Measurements from ENCODE around the gene AXIN1. TPM values are rescaled to one million over a fixed set of nuclear protein-coding genes. Genes with fewer than 3 reads are reported as not detected.

The AXIN1 gene
- polyA plus RNA-seq, 4 donors: 24.5 to 33.6 (median 27.6) TPM

GRCh38 chr16:296806-297510 lies 55.6 kb downstream of the AXIN1 start:
- no peak for DNase-seq
- H3K36me3 ChIP-seq (ENCODE audit: control insufficient read depth in 3 of 3, insufficient read depth in 2 of 3, low read depth in 1 of 3, low read length in 3 of 3): peaks cover 12 to 77% (median 14%) of the 10 kb centered on the region in 3 donors
- no peak for FAIRE-seq

GRCh38 chr16:296276-296675 lies 56.2 kb downstream of the AXIN1 start:
- Histone ChIP-seq H3K27me3 (ENCODE audit: control insufficient read depth in 3 of 3, insufficient read depth in 3 of 3, low read length in 3 of 3) (no peaks in the 10 kb centered on the region), H3K27ac (ENCODE audit: low read depth in 1 of 3, low read length in 2 of 3) (no peak overlapping the region), H3K36me3 (ENCODE audit: control insufficient read depth in 3 of 3, insufficient read depth in 2 of 3, low read depth in 1 of 3, low read length in 3 of 3) (peaks cover 12 to 77% (median 14%) of the 10 kb centered on the region in 3 donors), H3K4me3 (ENCODE audit: low read depth in 1 of 3, low read length in 3 of 3) (no peak overlapping the region), H3K9me3 (ENCODE audit: control insufficient read depth in 2 of 2, insufficient read depth in 1 of 2, low read depth in 1 of 2, low read length in 1 of 2) (no peaks in the 10 kb centered on the region), H3K4me1 (ENCODE audit: control insufficient read depth in 3 of 3, insufficient read depth in 2 of 3, low read depth in 1 of 3, low read length in 2 of 3) (no peaks in the 10 kb centered on the region)
- DNase-seq (no peak), FAIRE-seq (no peak)
- WGBS, 3 donors: 95 to 99% (median 95%) methylated on average over 14 of the region's 14 CpGs

More at GRCh38 chr16:296806-297510, 55.6 kb downstream of the AXIN1 start:
- Histone ChIP-seq H3K4me1 (ENCODE audit: control insufficient read depth in 3 of 3, insufficient read depth in 2 of 3, low read depth in 1 of 3, low read length in 2 of 3) (no peaks in the 10 kb centered on the region), H3K4me3 (ENCODE audit: low read depth in 1 of 3, low read length in 3 of 3) (no peak overlapping the region), H3K27ac (ENCODE audit: low read depth in 1 of 3, low read length in 2 of 3) (no peak overlapping the region), H3K9me3 (ENCODE audit: control insufficient read depth in 2 of 2, insufficient read depth in 1 of 2, low read depth in 1 of 2, low read length in 1 of 2) (no peaks in the 10 kb centered on the region), H3K27me3 (ENCODE audit: control insufficient read depth in 3 of 3, insufficient read depth in 3 of 3, low read length in 3 of 3) (no peaks in the 10 kb centered on the region)
- WGBS, 3 donors: 89 to 92% (median 89%) methylated on average over 30 to 37 of the region's 37 CpGs

GRCh38 chr16:293043-293775 lies 59.3 kb downstream of the AXIN1 start:
- DNase-seq (no peak), FAIRE-seq (no peak)
- Histone ChIP-seq H3K27me3 (ENCODE audit: control insufficient read depth in 3 of 3, insufficient read depth in 3 of 3, low read length in 3 of 3) (no peaks in the 10 kb centered on the region), H3K4me3 (ENCODE audit: low read depth in 1 of 3, low read length in 3 of 3) (no peak overlapping the region), H3K27ac (ENCODE audit: low read depth in 1 of 3, low read length in 2 of 3) (no peak overlapping the region), H3K36me3 (ENCODE audit: control insufficient read depth in 3 of 3, insufficient read depth in 2 of 3, low read depth in 1 of 3, low read length in 3 of 3) (peaks cover 18 to 91% (median 18%) of the 10 kb centered on the region in 3 donors), H3K4me1 (ENCODE audit: control insufficient read depth in 3 of 3, insufficient read depth in 2 of 3, low read depth in 1 of 3, low read length in 2 of 3) (no peaks in the 10 kb centered on the region), H3K9me3 (ENCODE audit: control insufficient read depth in 2 of 2, insufficient read depth in 1 of 2, low read depth in 1 of 2, low read length in 1 of 2) (no peaks in the 10 kb centered on the region)
- 94 to 99% (median 95%) methylated on average over 26 to 32 of the region's 32 CpGs for WGBS, 3 donors

GRCh38 chr16:291539-291938 lies 61.0 kb downstream of the AXIN1 start:
- 90 to 99% (median 90%) methylated on average over 17 of the region's 17 CpGs for WGBS, 3 donors
- Histone ChIP-seq H3K27me3 (ENCODE audit: control insufficient read depth in 3 of 3, insufficient read depth in 3 of 3, low read length in 3 of 3) (no peaks in the 10 kb centered on the region), H3K9me3 (ENCODE audit: control insufficient read depth in 2 of 2, insufficient read depth in 1 of 2, low read depth in 1 of 2, low read length in 1 of 2) (peaks cover 0 to 1% of the 10 kb centered on the region in 2 donors), H3K4me3 (ENCODE audit: low read depth in 1 of 3, low read length in 3 of 3) (no peak overlapping the region), H3K4me1 (ENCODE audit: control insufficient read depth in 3 of 3, insufficient read depth in 2 of 3, low read depth in 1 of 3, low read length in 2 of 3) (no peaks in the 10 kb centered on the region), H3K36me3 (ENCODE audit: control insufficient read depth in 3 of 3, insufficient read depth in 2 of 3, low read depth in 1 of 3, low read length in 3 of 3) (peaks cover 13 to 91% (median 21%) of the 10 kb centered on the region in 3 donors), H3K27ac (ENCODE audit: low read depth in 1 of 3, low read length in 2 of 3) (no peak overlapping the region)
- FAIRE-seq (no peak), DNase-seq (no peak)

- WGBS, 3 donors: 94 to 96% (median 94%) methylated on average over 50 of the region's 50 CpGs
- H3K36me3 ChIP-seq (ENCODE audit: control insufficient read depth in 3 of 3, insufficient read depth in 2 of 3, low read depth in 1 of 3, low read length in 3 of 3): peaks cover 13 to 88% (median 17%) of the 10 kb centered on the region in 3 donors
- no peaks in the 10 kb centered on the region for H3K27me3 ChIP-seq (ENCODE audit: control insufficient read depth in 3 of 3, insufficient read depth in 3 of 3, low read length in 3 of 3)
- H3K27ac ChIP-seq (ENCODE audit: low read depth in 1 of 3, low read length in 2 of 3): no peak overlapping the region
- no peak for FAIRE-seq
- peaks cover 0 to 2% of the 10 kb centered on the region in 2 donors for H3K9me3 ChIP-seq (ENCODE audit: control insufficient read depth in 2 of 2, insufficient read depth in 1 of 2, low read depth in 1 of 2, low read length in 1 of 2)
- H3K4me1 ChIP-seq (ENCODE audit: control insufficient read depth in 3 of 3, insufficient read depth in 2 of 3, low read depth in 1 of 3, low read length in 2 of 3): no peaks in the 10 kb centered on the region
- DNase-seq: no peak
- H3K4me3 ChIP-seq (ENCODE audit: low read depth in 1 of 3, low read length in 3 of 3): no peak overlapping the region
Observed at GRCh38 chr16:290681-291405, 61.7 kb downstream of the AXIN1 start.

- FAIRE-seq: no peak
- no peak for DNase-seq
- WGBS, 3 donors: 68 to 88% (median 77%) methylated on average over 19 to 25 of the region's 25 CpGs
- no peaks in the 10 kb centered on the region for H3K27me3 ChIP-seq (ENCODE audit: control insufficient read depth in 3 of 3, insufficient read depth in 3 of 3, low read length in 3 of 3)
- H3K27ac ChIP-seq (ENCODE audit: low read depth in 1 of 3, low read length in 2 of 3): no peak overlapping the region
- H3K9me3 ChIP-seq (ENCODE audit: control insufficient read depth in 2 of 2, insufficient read depth in 1 of 2, low read depth in 1 of 2, low read length in 1 of 2): peaks cover 0 to 6% of the 10 kb centered on the region in 2 donors
- H3K36me3 ChIP-seq (ENCODE audit: control insufficient read depth in 3 of 3, insufficient read depth in 2 of 3, low read depth in 1 of 3, low read length in 3 of 3): peaks cover 13 to 84% (median 17%) of the 10 kb centered on the region in 3 donors
- H3K4me3 ChIP-seq (ENCODE audit: low read depth in 1 of 3, low read length in 3 of 3): no peak overlapping the region
- H3K4me1 ChIP-seq (ENCODE audit: control insufficient read depth in 3 of 3, insufficient read depth in 2 of 3, low read depth in 1 of 3, low read length in 2 of 3): no peaks in the 10 kb centered on the region
Observed at GRCh38 chr16:290015-290680, 62.4 kb downstream of the AXIN1 start.

DNA sequence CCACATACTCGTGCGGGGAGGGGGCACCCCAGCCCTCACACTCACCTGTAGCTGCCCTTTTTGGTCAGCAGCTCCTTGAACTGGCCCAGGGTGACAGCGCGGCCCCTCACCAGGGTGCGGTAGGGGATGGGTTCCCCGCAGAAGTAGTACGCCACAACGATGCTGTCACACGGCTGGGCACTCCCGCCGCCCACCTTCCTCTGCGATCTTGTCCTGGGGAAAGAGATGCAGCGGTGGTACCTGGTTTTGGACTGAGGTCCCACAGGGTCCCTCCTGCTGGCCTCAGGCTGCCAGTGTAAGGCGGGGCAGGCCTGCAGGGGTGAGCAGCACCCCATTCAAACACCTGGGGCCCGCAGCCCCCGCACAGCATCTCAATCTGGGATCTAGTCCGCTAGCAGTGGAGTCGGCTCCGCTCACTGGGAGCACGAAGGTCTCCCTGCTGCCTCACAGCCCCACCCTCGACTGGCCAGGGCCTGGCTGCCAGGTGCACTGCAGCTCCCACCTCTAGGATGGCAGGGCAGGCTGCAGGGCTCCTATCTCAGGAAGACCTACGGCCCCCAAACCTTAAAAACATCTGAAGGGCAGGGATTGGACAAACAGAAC lies 63.0 kb downstream of the AXIN1 start:
- peaks cover 13 to 89% (median 17%) of the 10 kb centered on the region in 3 donors for H3K36me3 ChIP-seq (ENCODE audit: control insufficient read depth in 3 of 3, insufficient read depth in 2 of 3, low read depth in 1 of 3, low read length in 3 of 3)
- H3K4me3 ChIP-seq (ENCODE audit: low read depth in 1 of 3, low read length in 3 of 3): no peak overlapping the region
- no peaks in the 10 kb centered on the region for H3K4me1 ChIP-seq (ENCODE audit: control insufficient read depth in 3 of 3, insufficient read depth in 2 of 3, low read depth in 1 of 3, low read length in 2 of 3)

More for the DNA sequence above, 63.0 kb downstream of the AXIN1 start:
- Histone ChIP-seq H3K9me3 (ENCODE audit: control insufficient read depth in 2 of 2, insufficient read depth in 1 of 2, low read depth in 1 of 2, low read length in 1 of 2) (peaks cover 0 to 10% of the 10 kb centered on the region in 2 donors), H3K27me3 (ENCODE audit: control insufficient read depth in 3 of 3, insufficient read depth in 3 of 3, low read length in 3 of 3) (no peaks in the 10 kb centered on the region), H3K27ac (ENCODE audit: low read depth in 1 of 3, low read length in 2 of 3) (no peak overlapping the region)
- no peak for FAIRE-seq
- no peak for DNase-seq
- 86 to 93% (median 90%) methylated on average over 22 of the region's 22 CpGs for WGBS, 3 donors
